SU-DHL-6 (cell line): Measurements from ENCODE around the gene ICE1.
"Not testable (repeated sequence)": the region's sequence is repeated elsewhere in the genome, so short reads cannot be mapped to it uniquely, and the experiment has no call there.

Experiments used
- H2AFZ ChIP-seq: fragments of 200-600 bp; sonication (generic); 2 replicates; pipeline ENCODE4 v1.6.1; 2014; ENCODE audit warnings: low read depth, mild to moderate bottlenecking, moderate library complexity, mixed read lengths, antibody characterized with exemption, low read length; ENCODE audit not compliant: severe bottlenecking
- H3F3A ChIP-seq: fragments of 200-600 bp; shearing (Covaris generic); 2 replicates; pipeline ENCODE4 v1.6.0; 2016; ENCODE audit warnings: antibody characterized with exemption, mild to moderate bottlenecking; ENCODE audit not compliant: insufficient read depth
- H3K27ac ChIP-seq: fragments of 200-600 bp; sonication (generic); 2 replicates; pipeline ENCODE4 v1.5.1; 2016; ENCODE audit warnings: low read depth, mild to moderate bottlenecking, low read length, moderate library complexity, mixed read lengths
- H3K27me3 ChIP-seq: fragments of 200-600 bp; sonication (generic), shearing (Covaris generic); 2 replicates; pipeline ENCODE4 v1.6.0; 2014; ENCODE audit warnings: mild to moderate bottlenecking, low read length
- H3K36me3 ChIP-seq: fragments of 200-600 bp; sonication (generic); 2 replicates; pipeline ENCODE4 v1.6.1; 2014; ENCODE audit warnings: mild to moderate bottlenecking, low read length, mixed read lengths
- H3K4me2 ChIP-seq: fragments of 300-600, 200-600 bp; shearing (Covaris generic), sonication (generic); 2 replicates; pipeline ENCODE4 v1.6.0; 2014; ENCODE audit warnings: low read length, low read depth, mild to moderate bottlenecking; ENCODE audit not compliant: poor library complexity, severe bottlenecking
- H3K4me3 ChIP-seq: fragments of 200-600 bp; sonication (generic); 2 replicates; pipeline ENCODE4 v1.5.1; 2014; ENCODE audit warnings: antibody characterized with exemption, low read length, mild to moderate bottlenecking, mixed read lengths; ENCODE audit not compliant: insufficient read depth, poor library complexity, severe bottlenecking
- H3K79me2 ChIP-seq: fragments of 200-600 bp; sonication (generic); 2 replicates; pipeline ENCODE4 v1.6.1; 2014; ENCODE audit warnings: mild to moderate bottlenecking, low read length, moderate library complexity; ENCODE audit not compliant: insufficient read depth
- H3K9ac ChIP-seq: fragments of 200-600 bp; sonication (generic); 2 replicates; pipeline ENCODE4 v1.7.0; 2014; ENCODE audit warnings: mild to moderate bottlenecking, low read length
- H3K9me2 ChIP-seq: fragments of 200-600 bp; sonication (generic); replicated peaks from 2 replicates; pipeline ENCODE4 v1.6.1; 2014; ENCODE audit warnings: low read length; ENCODE audit not compliant: insufficient read depth
- H3K9me3 ChIP-seq: fragments of 200-600 bp; sonication (generic); 2 replicates; pipeline ENCODE4 v1.6.1; 2014; ENCODE audit warnings: low read length, mixed read lengths; ENCODE audit not compliant: insufficient read depth
- H4K20me1 ChIP-seq: fragments of 200-600 bp; sonication (generic); 2 replicates; pipeline ENCODE4 v1.6.1; 2014; ENCODE audit warnings: low read depth, mild to moderate bottlenecking, antibody characterized with exemption, low read length, moderate library complexity, mixed read lengths
- CTCF ChIP-seq: fragments of 200-600 bp; sonication (generic); IDR thresholded peaks from one replicate; pipeline ENCODE4 v1.5.1; 2017; ENCODE audit warnings: antibody characterized with exemption, mild to moderate bottlenecking, low read length, moderate library complexity; ENCODE audit not compliant: insufficient read depth, poor library complexity, severe bottlenecking
- EZH2phosphoT487 ChIP-seq: fragments of 200-600 bp; sonication (generic), shearing (Covaris generic); conservative IDR thresholded peaks from 2 replicates; pipeline ENCODE4 v1.6.1; 2018; ENCODE audit warnings: mild to moderate bottlenecking, antibody characterized with exemption, low read length, moderate library complexity, mixed read lengths

The ICE1 gene

GRCh38 chr5:5475975-5476374 lies 53.5 kb downstream of the ICE1 start:
- H4K20me1 ChIP-seq = no peaks in the 10 kb centered on the region
- TF ChIP-seq EZH2phosphoT487 = no peak
- no peak for TF ChIP-seq CTCF
- no peak overlapping the region for H2AFZ ChIP-seq
- H3K9me3 ChIP-seq = no peaks in the 10 kb centered on the region
- H3K9me2 ChIP-seq = no peaks in the 10 kb centered on the region
- H3F3A ChIP-seq = no peaks in the 10 kb centered on the region
- H3K4me3 ChIP-seq = no peak overlapping the region
- no peak overlapping the region for H3K9ac ChIP-seq
- H3K36me3 ChIP-seq = no peaks in the 10 kb centered on the region
- no peak overlapping the region for H3K27ac ChIP-seq
- H3K4me2 ChIP-seq = no peak overlapping the region
- no peaks in the 10 kb centered on the region for H3K79me2 ChIP-seq
- H3K27me3 ChIP-seq = no peaks in the 10 kb centered on the region

- not testable (repeated sequence) for H4K20me1 ChIP-seq, H2AFZ ChIP-seq, H3K79me2 ChIP-seq, H3K9me3 ChIP-seq, H3F3A ChIP-seq, H3K9me2 ChIP-seq, H3K27me3 ChIP-seq, H3K27ac ChIP-seq, H3K4me3 ChIP-seq, H3K4me2 ChIP-seq, H3K9ac ChIP-seq, H3K36me3 ChIP-seq
Observed at GRCh38 chr5:5479578-5479977, 57.1 kb downstream of the ICE1 start.

GRCh38 chr5:5480481-5481111 lies 58.1 kb downstream of the ICE1 start:
- H3K27ac ChIP-seq = no peak overlapping the region
- no peaks in the 10 kb centered on the region for H3K27me3 ChIP-seq

More at GRCh38 chr5:5480481-5481111, 58.1 kb downstream of the ICE1 start:
- no peak overlapping the region for H2AFZ ChIP-seq
- H3K9ac ChIP-seq = no peak overlapping the region
- H4K20me1 ChIP-seq = no peaks in the 10 kb centered on the region
- no peaks in the 10 kb centered on the region for H3K36me3 ChIP-seq
- no peak overlapping the region for H3K4me3 ChIP-seq
- H3F3A ChIP-seq = no peaks in the 10 kb centered on the region
- no peaks in the 10 kb centered on the region for H3K79me2 ChIP-seq
- no peaks in the 10 kb centered on the region for H3K9me3 ChIP-seq
- H3K4me2 ChIP-seq = no peak overlapping the region
- no peak for TF ChIP-seq EZH2phosphoT487
- TF ChIP-seq CTCF = no peak
- H3K9me2 ChIP-seq = no peaks in the 10 kb centered on the region
